Prostate gland (tissue), 2 donors: Measurements from ENCODE around the gene HOOK2.

ENCODE experiments used
- CTCF ChIP-seq, 4 experiments: fragments of 200-600 bp in 2 of 4; fragments of 450-650 bp in 2 of 4; sonication (generic) in 2 of 4; IDR thresholded peaks; 1 replicate in 3 of 4; 2 replicates in 1 of 4; pipeline ENCODE4 v1.5.1; 2016 to 2019; ENCODE audit warnings: antibody characterized with exemption in 4 of 4, mild to moderate bottlenecking in 2 of 4, moderate library complexity in 2 of 4
- POLR2A ChIP-seq: fragments of 450-650 bp; IDR thresholded peaks from one replicate; pipeline ENCODE4 v1.6.1; 2016; ENCODE audit warnings: antibody characterized with exemption, mild to moderate bottlenecking
- POLR2AphosphoS5 ChIP-seq: sonication (generic); formaldehyde crosslinking; IDR thresholded peaks from one replicate; pipeline ENCODE4 v1.6.1; 2017; ENCODE audit warnings: antibody characterized with exemption

- no peak for TF ChIP-seq POLR2A
- TF ChIP-seq CTCF (IDR thresholded peaks at IDR 0.05) = no peak
- TF ChIP-seq POLR2AphosphoS5 = no peak
These were observed 26.9 kb downstream of the HOOK2 start for GRCh38 chr19:12748489-12748888.
